Heart right ventricle (tissue), 16 donors: Measurements from ENCODE around the gene YWHAQ. TPM values are rescaled to one million over a fixed set of nuclear protein-coding genes. Genes with fewer than 3 reads are reported as not detected.

Experiments used
- ATAC-seq, 8 donors: fragments of 200-7000 bp; cut with Tn5 transposase; one replicate each; pipeline ENCODE4 v1.9.1; 2020; ENCODE audit warnings: mild to moderate bottlenecking in 8 of 8, moderate library complexity in 8 of 8, moderate number of reproducible peaks in 1 of 8
- DNase-seq, 2 donors: peaks; one replicate each; pipeline ENCODE4 v3.0.0-alpha.2; 2020
- H3K27ac ChIP-seq, 10 donors: fragments of 200-600 bp; sonication (generic) in 2 of 10; one replicate each; pipeline versions ENCODE4 v1.5.0 to v1.8.0; 2020 to 2022; ENCODE audit warnings: mild to moderate bottlenecking in 3 of 10
- H3K27me3 ChIP-seq, 7 donors: fragments of 200-600 bp; one replicate each; pipeline ENCODE4 v1.8.0; 2021 to 2022; ENCODE audit warnings: mild to moderate bottlenecking in 2 of 7
- H3K36me3 ChIP-seq, 9 donors: fragments of 200-600 bp; sonication (generic) in 1 of 9; one replicate each; pipeline versions ENCODE4 v1.5.0 to v1.8.0; 2020 to 2022; ENCODE audit warnings: mild to moderate bottlenecking in 2 of 9
- H3K4me1 ChIP-seq, 9 donors: fragments of 200-600 bp; sonication (generic) in 1 of 9; one replicate each; pipeline versions ENCODE4 v1.5.0 to v1.8.0; 2020 to 2022; ENCODE audit warnings: mild to moderate bottlenecking in 4 of 9
- H3K4me3 ChIP-seq, 10 donors: fragments of 200-600 bp; sonication (generic) in 2 of 10; one replicate each; pipeline versions ENCODE4 v1.5.0 to v1.8.0; 2020 to 2022; ENCODE audit warnings: mild to moderate bottlenecking in 7 of 10, moderate library complexity in 2 of 10
- H3K9me3 ChIP-seq, 11 donors: fragments of 200-600 bp in 10 of 11; sonication (generic) in 2 of 11; one replicate each; pipeline versions ENCODE4 v1.5.0 to v1.8.0; 2013 to 2022; ENCODE audit warnings: mild to moderate bottlenecking in 2 of 11, control low read depth in 1 of 11, moderate library complexity in 1 of 11
- WGBS, 2 donors: extraction: QIAGEN DNeasy Blood & Tissue Kit; methylation state at CpG; one replicate each; pipeline ENCODE4 v1.1.7; 2013; ENCODE audit warnings: inconsistent platforms in 1 of 2; 5-methylcytosine and 5-hydroxymethylcytosine counted together
- intact Hi-C, 10 donors: fragments of 100-400 bp; cut with DNase I; formaldehyde crosslinking; loops; one replicate each; pipeline versions ENCODE4 v1.11.1 to v1.14.2; 2022
- polyA plus RNA-seq, 2 donors: library from polyadenylated mRNA; stranded (reverse); fragments of 200-250 nt; gene quantifications; one replicate each; pipeline ENCODE4 v1.2.3, GENCODE V29; 2013
- total RNA-seq, 10 donors: library from RNA; stranded (reverse); fragmentation: NEBNext Ultra II Directional in 3 of 10; extraction: Animal tissue kit (Norgen Biotek cat#: 25700) in 3 of 10; gene quantifications; one replicate each; pipeline versions ENCODE4 v1.2.1 to v1.2.4, GENCODE V29; 2021 to 2023
- TF ChIP-seq, protein P1 (sequence below), 9 donors: fragments of 200-600 bp; sonication (generic) in 2 of 9; IDR thresholded peaks; one replicate each; pipeline versions ENCODE4 v1.5.0 to v1.8.0; 2021 to 2022; ENCODE audit warnings: antibody characterized with exemption in 9 of 9, mild to moderate bottlenecking in 5 of 9, moderate library complexity in 1 of 9
- donor health status: Arrhythmogenic right ventricular cardiomyopathy.
- donor health status: ischemic (EF 13 %, LVEDD 7.1; RV severe dilation, severe dysfunction).
- donor health status: healthy with polysubstance abuse.
- donor health status: DM: no; HTN: yes; CAD: no.
- donor health status: DM: no; HTN: no; CAD: no.
- donor health status: ischemic (EF 25% LVEDD 6.9; RV normal size, moderate dysfunction).
- donor health status: ischemic (EF 25% LVEDD 5.7; RV mildly dilated, moderate dysfunction).
- donor health status: healthy.
- donor health status: DM: yes; HTN: yes; CAD: no.
- donor health status: Ischemic cardiomyopathy.
- donor health status: ischemic (EF 35%, LVEDD 5.7; RV mildly dilated, moderate dysfunction).
- donor health status: nonischemic (EF 11% LVEDD 7.7; RV severe dilation, severe dysfunction).
- donor health status: DM: yes; HTN: yes; CAD: no.
- donor health status: PGD.
- donor health status: ischemic (EF 29% LVEDD 5.4; RV normal size, mild dysfunction).
- donor health status: nonischemic (EF 23%, LVEDD 6.1; RV moderate dilation, normal function).

The YWHAQ gene
- total and polyA plus RNA-seq, 12 donors: 62.0 to 303 (median 199) TPM

DNA sequence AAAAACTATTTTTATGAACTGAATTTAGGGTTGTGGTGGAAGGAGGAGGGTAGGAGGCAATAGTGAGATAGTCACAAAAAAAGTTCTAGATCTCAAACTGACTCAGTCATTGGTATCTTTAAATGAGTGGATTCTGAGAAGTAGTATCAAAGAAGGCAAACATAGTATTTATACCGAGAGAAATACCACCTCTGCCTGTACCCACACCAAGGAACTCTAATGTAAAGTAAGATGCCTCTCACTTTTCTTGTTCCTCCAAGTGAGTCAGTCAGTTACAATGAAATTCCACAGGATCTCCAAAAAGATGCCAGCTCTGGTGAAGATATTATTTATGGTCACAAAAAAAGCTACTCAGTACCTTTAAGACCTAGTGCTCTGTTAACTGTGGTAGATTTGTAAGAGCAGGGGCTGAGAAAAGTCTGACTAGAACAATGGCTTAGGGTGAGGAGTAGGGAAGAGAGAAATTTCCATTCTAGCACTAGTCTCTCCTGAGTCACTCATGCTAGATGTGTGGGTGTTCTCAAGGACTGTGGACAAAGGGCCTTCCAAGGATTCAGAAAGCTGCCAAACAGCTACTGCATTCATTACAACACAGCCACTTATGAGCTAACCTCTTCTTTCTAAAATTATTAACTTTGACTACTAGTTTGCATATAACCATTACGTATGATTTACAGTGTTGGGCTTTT, 36.3 kb downstream of the YWHAQ start:
- WGBS, 2 donors: 67 to 75% methylated on average over 2 of the region's 2 CpGs
- H3K27ac ChIP-seq: peak overlapping the region in 5 of 10 donors; percentile 31 to 64 (median 38)
- no peak overlapping the region for H3K4me3 ChIP-seq
- ATAC-seq: peak; percentile 67 to 96 (median 87)
- TF ChIP-seq, protein P1, sequence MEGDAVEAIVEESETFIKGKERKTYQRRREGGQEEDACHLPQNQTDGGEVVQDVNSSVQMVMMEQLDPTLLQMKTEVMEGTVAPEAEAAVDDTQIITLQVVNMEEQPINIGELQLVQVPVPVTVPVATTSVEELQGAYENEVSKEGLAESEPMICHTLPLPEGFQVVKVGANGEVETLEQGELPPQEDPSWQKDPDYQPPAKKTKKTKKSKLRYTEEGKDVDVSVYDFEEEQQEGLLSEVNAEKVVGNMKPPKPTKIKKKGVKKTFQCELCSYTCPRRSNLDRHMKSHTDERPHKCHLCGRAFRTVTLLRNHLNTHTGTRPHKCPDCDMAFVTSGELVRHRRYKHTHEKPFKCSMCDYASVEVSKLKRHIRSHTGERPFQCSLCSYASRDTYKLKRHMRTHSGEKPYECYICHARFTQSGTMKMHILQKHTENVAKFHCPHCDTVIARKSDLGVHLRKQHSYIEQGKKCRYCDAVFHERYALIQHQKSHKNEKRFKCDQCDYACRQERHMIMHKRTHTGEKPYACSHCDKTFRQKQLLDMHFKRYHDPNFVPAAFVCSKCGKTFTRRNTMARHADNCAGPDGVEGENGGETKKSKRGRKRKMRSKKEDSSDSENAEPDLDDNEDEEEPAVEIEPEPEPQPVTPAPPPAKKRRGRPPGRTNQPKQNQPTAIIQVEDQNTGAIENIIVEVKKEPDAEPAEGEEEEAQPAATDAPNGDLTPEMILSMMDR (IDR thresholded peaks at IDR 0.05): no peak
- H3K36me3 ChIP-seq: peaks cover 0 to 48% (median 17%) of the 10 kb centered on the region in 9 donors
- no peaks in the 10 kb centered on the region for H3K27me3 ChIP-seq
- DNase-seq: peak in 1 of 2 donors; percentile 33
- H3K9me3 ChIP-seq: peaks cover 0 to 13% (median 10%) of the 10 kb centered on the region in 11 donors
- intact Hi-C loops: loop anchor here in 1 of 10 donors (5.0 kb wide), 1 partner anchor 37 kb away; the partner anchor contains the start of gene ADAM17
- H3K4me1 ChIP-seq: peaks cover 8 to 53% (median 44%) of the 10 kb centered on the region in 9 donors

DNA sequence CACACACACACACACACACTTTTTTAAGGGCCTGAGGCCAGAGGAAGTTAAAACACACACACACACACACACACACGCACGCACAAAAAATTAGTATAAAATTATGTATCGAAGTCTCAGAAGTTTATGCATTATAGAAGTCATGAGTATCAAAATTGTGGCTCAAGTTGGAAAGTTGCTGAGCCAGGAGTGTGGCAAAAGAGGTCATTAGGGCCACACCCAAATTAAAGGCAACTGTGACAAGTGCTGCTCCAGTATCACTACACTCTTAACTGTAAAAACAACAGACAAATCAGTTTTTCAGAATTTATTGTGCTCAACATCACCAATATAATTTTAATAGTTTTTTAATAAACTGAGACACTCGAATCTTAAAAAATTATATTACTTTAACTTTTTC, 36.9 kb downstream of the YWHAQ start:
- H3K36me3 ChIP-seq: peaks cover 0 to 48% (median 12%) of the 10 kb centered on the region in 9 donors
- peak in 1 of 8 donors; percentile 39 for ATAC-seq
- H3K27ac ChIP-seq: peak overlapping the region in 4 of 10 donors; percentile 10 to 64 (median 46)

DNA sequence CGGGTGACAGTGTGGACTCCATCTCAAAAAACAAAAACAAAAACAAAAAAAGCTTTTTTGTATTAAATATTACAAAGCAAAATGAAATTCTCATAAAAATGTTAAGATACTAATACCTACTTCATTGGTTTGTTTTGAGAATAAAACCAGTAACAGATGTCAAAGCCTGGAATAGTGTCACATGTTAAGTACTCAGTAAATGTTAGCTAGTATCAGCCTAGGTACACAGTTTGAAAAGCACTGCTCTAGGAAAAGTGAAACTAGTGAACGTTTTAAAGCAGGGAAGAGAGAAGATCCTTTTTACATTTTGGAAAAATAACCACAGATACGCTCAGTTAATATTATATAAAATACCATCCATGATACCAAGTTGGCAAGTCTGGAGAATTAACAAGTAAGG, 38.1 kb downstream of the YWHAQ start:
- no peak for ATAC-seq
- TF ChIP-seq, protein P1 (IDR thresholded peaks at IDR 0.05): no peak
- no peak for DNase-seq
- H3K9me3 ChIP-seq: no peaks in the 10 kb centered on the region
- H3K27ac ChIP-seq: no peak overlapping the region
- 75% methylated on average over 3 of the region's 3 CpGs for WGBS, 2 donors
- H3K36me3 ChIP-seq: peaks cover 0 to 48% (median 6%) of the 10 kb centered on the region in 9 donors
- intact Hi-C loops: loop anchor here in 1 of 10 donors (5.0 kb wide), 1 partner anchor 35 kb away; the partner anchor contains the start of gene ADAM17
- H3K27me3 ChIP-seq: no peaks in the 10 kb centered on the region
- H3K4me1 ChIP-seq: peaks cover 8 to 53% (median 44%) of the 10 kb centered on the region in 9 donors
- no peak overlapping the region for H3K4me3 ChIP-seq

More for the DNA sequence above, 36.9 kb downstream of the YWHAQ start:
- WGBS, 2 donors: 90 to 93% methylated on average over 4 of the region's 4 CpGs
- no peaks in the 10 kb centered on the region for H3K27me3 ChIP-seq
- intact Hi-C loops: loop anchor here in 1 of 10 donors (5.0 kb wide), 1 partner anchor 37 kb away; the partner anchor contains the start of gene ADAM17
- TF ChIP-seq, protein P1 (IDR thresholded peaks at IDR 0.05): no peak
- peaks cover 0 to 7% (median 4%) of the 10 kb centered on the region in 11 donors for H3K9me3 ChIP-seq
- no peak overlapping the region for H3K4me3 ChIP-seq
- no peak for DNase-seq
- peaks cover 8 to 53% (median 44%) of the 10 kb centered on the region in 9 donors for H3K4me1 ChIP-seq

DNA sequence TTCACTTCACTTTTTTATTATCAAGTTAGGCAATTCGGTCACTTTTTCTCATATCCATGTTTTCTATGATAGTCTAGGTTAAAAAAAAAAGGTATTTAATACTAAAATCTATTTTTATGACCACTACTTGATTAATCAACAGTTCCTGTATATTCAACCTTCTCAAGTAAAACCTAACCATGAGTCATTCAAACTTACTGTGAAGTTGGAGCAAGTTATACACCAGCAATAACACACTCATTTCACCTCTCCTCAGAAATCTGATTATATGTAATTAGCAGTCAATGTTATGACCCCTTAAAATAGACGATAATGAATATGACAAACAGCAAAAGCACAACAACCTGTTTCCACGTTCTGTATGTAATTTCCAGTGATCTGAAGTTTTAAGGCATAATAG, 40.2 kb downstream of the YWHAQ start:
- no peaks in the 10 kb centered on the region for H3K9me3 ChIP-seq
- ATAC-seq (no peak), DNase-seq (no peak)
- H3K4me3 ChIP-seq: no peak overlapping the region
- H3K36me3 ChIP-seq: peaks cover 0 to 69% (median 21%) of the 10 kb centered on the region in 9 donors
- TF ChIP-seq, protein P1 (IDR thresholded peaks at IDR 0.05): no peak
- intact Hi-C loops: loop anchor here in 1 of 10 donors (5.0 kb wide), 1 partner anchor 33 kb away; the partner anchor contains the start of gene ADAM17
- H3K4me1 ChIP-seq: peaks cover 8 to 37% (median 32%) of the 10 kb centered on the region in 9 donors
- H3K27me3 ChIP-seq: no peaks in the 10 kb centered on the region
- H3K27ac ChIP-seq: no peak overlapping the region
- WGBS, 2 donors: 81 to 83% methylated on average over 3 of the region's 3 CpGs
